H1 (cell line): ENCODE data around the gene CACNA1B. TPM values are rescaled to one million over a fixed set of nuclear protein-coding genes. Genes with fewer than 3 reads are reported as not detected.

ENCODE experiments used
- CTCF ChIA-PET: fragments of 300-600 bp; sonication (Branson Sonifier 250); formaldehyde crosslinking; loops from one replicate; lab custom pipeline; 2021; ENCODE audit not compliant: partially characterized antibody; lab: Charles Lee
- POLR2A ChIA-PET: fragments of 300-600 bp; sonication (Branson Sonifier 250); formaldehyde crosslinking; loops from one replicate; lab custom pipeline; 2021; ENCODE audit warnings: inconsistent platforms; ENCODE audit not compliant: partially characterized antibody; lab: Charles Lee
- DNase-seq, 2 experiments: peaks; one replicate each; pipeline versions ENCODE4 v3.0.0 to v3.0.0-alpha.2; 2010 to 2022; ENCODE audit warnings: low spot score in 2 of 2, low read depth in 1 of 2, mixed read lengths in 1 of 2
- FAIRE-seq: peaks from 2 replicates; lab custom pipeline; 2011; peaks lifted over from hg19 to GRCh38; lab: Jason Lieb, UNC
- H2AFZ ChIP-seq: 2 replicates; pipeline ENCODE4 v1.8.1; 2012; ENCODE audit warnings: low read length, inconsistent platforms
- H2AK5ac ChIP-seq: 2 replicates; pipeline ENCODE4 v1.6.1; 2013; ENCODE audit warnings: low read depth, low read length
- H2BK120ac ChIP-seq: replicated peaks from 2 replicates; pipeline ENCODE3; 2013; ENCODE audit warnings: low read depth, low read length, inconsistent platforms
- H2BK12ac ChIP-seq: 2 replicates; pipeline ENCODE4 v1.6.1; 2013; ENCODE audit warnings: low read depth, low read length
- H2BK15ac ChIP-seq: 2 replicates; pipeline ENCODE4 v1.6.1; 2013; ENCODE audit warnings: low read length
- H2BK20ac ChIP-seq: 2 replicates; pipeline ENCODE4 v1.6.1; 2013; ENCODE audit warnings: low read length
- H2BK5ac ChIP-seq: 2 replicates; pipeline ENCODE4 v1.6.1; 2013; ENCODE audit warnings: low read depth, low read length
- H3K14ac ChIP-seq: 2 replicates; pipeline ENCODE4 v1.6.1; 2013; ENCODE audit warnings: inconsistent platforms; ENCODE audit not compliant: insufficient read length
- H3K18ac ChIP-seq: 2 replicates; pipeline ENCODE4 v1.6.1; 2013; ENCODE audit warnings: low read length; ENCODE audit errors: extremely low read depth
- H3K23ac ChIP-seq: 2 replicates; pipeline ENCODE4 v1.6.1; 2013; ENCODE audit warnings: inconsistent platforms; ENCODE audit not compliant: insufficient read length
- H3K23me2 ChIP-seq: 2 replicates; pipeline ENCODE4 v1.6.1; 2013; ENCODE audit warnings: low read depth, low read length
- H3K27ac ChIP-seq: 2 replicates; pipeline ENCODE4 v1.6.1; 2011; ENCODE audit warnings: low read depth, low read length, inconsistent platforms
- H3K27me3 ChIP-seq, 4 experiments: replicated peaks in 1 of 4; 1 replicate in 1 of 4; 2 replicates in 3 of 4; pipeline versions ENCODE4 v1.6.1 to v1.8.1; 2011 to 2013; ENCODE audit warnings: low read length in 3 of 4, mild to moderate bottlenecking in 3 of 4, inconsistent platforms in 2 of 4, mixed read lengths in 2 of 4, moderate library complexity in 1 of 4; ENCODE audit not compliant: control insufficient read depth in 3 of 4, insufficient read depth in 3 of 4; ENCODE audit errors: extremely low read depth in 1 of 4
- H3K36me3 ChIP-seq, 4 experiments: 2 replicates each; pipeline versions ENCODE4 v1.6.1 to v1.8.1; 2011 to 2013; ENCODE audit warnings: mild to moderate bottlenecking in 4 of 4, low read length in 3 of 4, moderate library complexity in 2 of 4, control low read depth in 1 of 4, inconsistent platforms in 1 of 4; ENCODE audit not compliant: insufficient read depth in 4 of 4, control insufficient read depth in 2 of 4
- H3K4ac ChIP-seq: replicated peaks from 2 replicates; pipeline ENCODE3; 2013; ENCODE audit warnings: low read length, low read depth, mixed read lengths, inconsistent platforms; ENCODE audit not compliant: insufficient read length
- H3K4me1 ChIP-seq, 4 experiments: replicated peaks in 1 of 4; 1 replicate in 1 of 4; 2 replicates in 3 of 4; pipeline versions ENCODE4 v1.6.1 to v1.8.1; 2011 to 2013; ENCODE audit warnings: low read length in 3 of 4, inconsistent platforms in 2 of 4, mixed read lengths in 1 of 4; ENCODE audit not compliant: insufficient read depth in 4 of 4, control insufficient read depth in 3 of 4
- H3K4me2 ChIP-seq, 2 experiments: 2 replicates each; pipeline versions ENCODE4 v1.6.1 to v1.8.1; 2011 to 2013; ENCODE audit warnings: low read depth in 2 of 2, low read length in 2 of 2, control low read depth in 1 of 2, inconsistent platforms in 1 of 2, mild to moderate bottlenecking in 1 of 2; ENCODE audit not compliant: insufficient read depth in 1 of 2
- H3K4me3 ChIP-seq, 4 experiments: fragments of 200-600, 300-600 bp in 1 of 4; sonication (generic), shearing (Covaris generic), sonication (Bioruptor Twin) in 1 of 4; 2 replicates each; pipeline versions ENCODE4 v1.5.1 to v1.8.1; 2011 to 2016; ENCODE audit warnings: low read length in 4 of 4, low read depth in 3 of 4, control low read depth in 2 of 4, inconsistent platforms in 2 of 4, mild to moderate bottlenecking in 2 of 4, mixed read lengths in 1 of 4, moderate library complexity in 1 of 4; ENCODE audit not compliant: insufficient read depth in 2 of 4; ENCODE audit errors: extremely low read depth in 1 of 4
- H3K56ac ChIP-seq: replicated peaks from 2 replicates; pipeline ENCODE3; 2013; ENCODE audit warnings: low read depth, mild to moderate bottlenecking, mixed read lengths, low read length, inconsistent platforms; ENCODE audit not compliant: insufficient read length
- H3K79me1 ChIP-seq: 2 replicates; pipeline ENCODE4 v1.6.1; 2013; ENCODE audit warnings: low read depth, low read length, control low read depth
- H3K79me2 ChIP-seq, 2 experiments: 2 replicates each; pipeline versions ENCODE4 v1.6.1 to v1.8.1; 2012 to 2013; ENCODE audit warnings: low read length in 2 of 2, mild to moderate bottlenecking in 2 of 2, inconsistent platforms in 1 of 2; ENCODE audit not compliant: insufficient read depth in 2 of 2, control insufficient read depth in 1 of 2
- H3K9ac ChIP-seq, 4 experiments: replicated peaks in 1 of 4; 1 replicate in 1 of 4; 2 replicates in 3 of 4; pipeline versions ENCODE4 v1.6.1 to v1.8.1; 2011 to 2013; ENCODE audit warnings: low read depth in 3 of 4, low read length in 3 of 4, control low read depth in 2 of 4, mild to moderate bottlenecking in 2 of 4, moderate library complexity in 2 of 4, inconsistent platforms in 1 of 4; ENCODE audit errors: extremely low read depth in 1 of 4
- H3K9me3 ChIP-seq, 2 experiments: 2 replicates each; pipeline versions ENCODE4 v1.6.1 to v1.8.1; 2012 to 2013; ENCODE audit warnings: mild to moderate bottlenecking in 2 of 2, moderate library complexity in 2 of 2, control low read depth in 1 of 2, inconsistent platforms in 1 of 2, low read depth in 1 of 2, low read length in 1 of 2, mixed read lengths in 1 of 2; ENCODE audit not compliant: insufficient read depth in 2 of 2
- H4K20me1 ChIP-seq, 2 experiments: replicated peaks in 1 of 2; 2 replicates each; pipeline versions ENCODE3 to v1.8.1; 2011 to 2013; ENCODE audit warnings: inconsistent platforms in 2 of 2, low read length in 2 of 2, mild to moderate bottlenecking in 1 of 2; ENCODE audit not compliant: insufficient read depth in 2 of 2, control insufficient read depth in 1 of 2
- H4K5ac ChIP-seq: 2 replicates; pipeline ENCODE4 v1.6.1; 2013; ENCODE audit warnings: low read length, low read depth, mixed read lengths, inconsistent platforms; ENCODE audit not compliant: insufficient read length
- H4K8ac ChIP-seq: 2 replicates; pipeline ENCODE4 v1.8.0; 2013; ENCODE audit warnings: mild to moderate bottlenecking, moderate library complexity, low read length, inconsistent platforms; ENCODE audit not compliant: insufficient read depth; ENCODE audit errors: extremely low read depth
- H4K91ac ChIP-seq: replicated peaks from 2 replicates; pipeline ENCODE3; 2013; ENCODE audit warnings: low read length, mixed read lengths, inconsistent platforms; ENCODE audit not compliant: insufficient read length
- POLR2AphosphoS5 ChIP-seq: IDR thresholded peaks from 2 replicates; pipeline ENCODE4 v1.6.1; 2011; ENCODE audit warnings: low read depth, low read length
- SIX5 ChIP-seq: IDR thresholded peaks from 2 replicates; pipeline ENCODE4 v1.6.1; 2011; ENCODE audit warnings: mild to moderate bottlenecking, low read depth, low read length
- SP1 ChIP-seq: IDR thresholded peaks from 2 replicates; pipeline ENCODE4 v1.6.1; 2011; ENCODE audit warnings: low read depth, low read length
- WGBS, 2 experiments: shearing (Covaris generic) in 1 of 2; methylation state at CpG; one replicate each; pipeline versions ENCODE4 v1.1.6 to v1.1.7; 2013 to 2015; ENCODE audit warnings: low lambda C conversion rate in 2 of 2, mixed read lengths in 2 of 2, inconsistent platforms in 1 of 2, low coverage in 1 of 2, missing lambda C conversion rate in 1 of 2; ENCODE audit not compliant: insufficient replicate concordance in 2 of 2, insufficient coverage in 1 of 2, insufficient read length in 1 of 2; ENCODE audit errors: extremely low coverage in 1 of 2, missing lambda C conversion rate in 1 of 2; 5-methylcytosine and 5-hydroxymethylcytosine counted together
- polyA plus RNA-seq, 7 experiments: library from polyadenylated mRNA; depleted of rRNA in 3 of 7; stranded (reverse) in 5 of 7; unstranded in 2 of 7; fragments of >200 nt in 5 of 7; fragments of 200-250 nt in 2 of 7; gene quantifications; 1 replicate in 5 of 7; 2 replicates in 1 of 7; 4 replicates in 1 of 7; pipeline versions ENCODE4 v1.2.1 to v1.2.3, GENCODE V29; 2011 to 2013; ENCODE audit warnings: missing spikeins in 2 of 7, mixed read lengths in 2 of 7
- total RNA-seq: library from RNA; stranded (reverse); fragmentation: NEBNext Ultra II Directional; extraction: Animal tissue kit (Norgen Biotek cat#: 25700); gene quantifications from 2 replicates; pipeline ENCODE4 v1.2.1, GENCODE V29; 2021
- TF ChIP-seq, protein P1 (sequence below), 3 experiments: IDR thresholded peaks; 1 replicate in 2 of 3; 2 replicates in 1 of 3; pipeline versions ENCODE4 v1.5.1 to v1.6.1; 2011; ENCODE audit warnings: low read length in 3 of 3, mild to moderate bottlenecking in 3 of 3, inconsistent platforms in 2 of 3, low read depth in 1 of 3, moderate library complexity in 1 of 3; ENCODE audit not compliant: insufficient read depth in 1 of 3; ENCODE audit errors: control extremely low read depth in 1 of 3
- TF ChIP-seq, protein P2 (sequence below): IDR thresholded peaks from 2 replicates; pipeline ENCODE4 v1.6.1; 2012; ENCODE audit warnings: inconsistent platforms

Gene CACNA1B
- total and polyA plus RNA-seq, 2 of the 8 experiments (the other 6 are each of a cell fraction or from before 2014, with no cell fraction given): 1.5 to 5.7 TPM

DNA sequence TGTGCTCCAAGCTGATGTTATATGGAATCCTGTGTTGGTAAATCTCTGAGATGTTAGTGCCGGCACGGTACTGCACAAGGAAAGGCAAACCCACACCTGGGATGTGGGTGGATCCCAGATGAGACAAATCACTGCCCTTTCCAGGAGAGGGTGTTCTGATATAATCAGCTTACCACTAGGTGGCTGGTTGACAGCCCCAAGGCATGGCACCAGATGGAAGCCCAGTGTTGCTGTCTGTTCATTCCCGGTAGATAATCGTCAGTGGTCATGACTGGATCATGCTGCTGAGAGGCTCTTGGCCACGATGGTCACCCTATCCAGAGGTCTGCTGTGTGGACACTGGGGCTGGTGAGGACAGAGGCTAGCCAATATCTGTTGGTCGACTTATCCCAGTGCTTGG lies 184.0 kb downstream of the CACNA1B start:
- Histone ChIP-seq H3K4ac (no peak overlapping the region), H3K23me2 (no peaks in the 10 kb centered on the region), H2BK5ac (no peak overlapping the region), H3K79me2 (no peaks in the 10 kb centered on the region), H3K18ac (no peak overlapping the region), H3K23ac (no peak overlapping the region), H2BK12ac (no peak overlapping the region), H3K27ac (no peak overlapping the region), H4K20me1 (no peaks in the 10 kb centered on the region), H3K27me3 (no peaks in the 10 kb centered on the region), H2AK5ac (no peak overlapping the region), H3K14ac (no peak overlapping the region), H3K56ac (no peak overlapping the region), H3K4me2 (no peak overlapping the region), H3K9me3 (peaks cover 48 to 85% of the 10 kb centered on the region in 2 experiments), H3K36me3 (peaks cover 0 to 10% (median 2%) of the 10 kb centered on the region in 4 experiments; a peak in 3 of 8 replicates), H3K9ac (no peak overlapping the region), H4K8ac (no peak overlapping the region), H3K4me3 (no peak overlapping the region; a peak in 1 of 8 replicates), H2BK120ac (no peak overlapping the region), H2AFZ (no peak overlapping the region), H2BK15ac (no peak overlapping the region), H2BK20ac (no peak overlapping the region), H3K79me1 (no peaks in the 10 kb centered on the region), H4K91ac (no peak overlapping the region), H3K4me1 (no peaks in the 10 kb centered on the region; a peak in 1 of 7 replicates)
- ChIA-PET POLR2A (no interaction called here), CTCF (interaction anchor here (1.0 to 1.9 kb wide), 2 partner anchors 11 to 44 kb away, joined by 3 to 4 read pairs; no protein-coding TSS in a partner anchor)
- FAIRE-seq (no peak), DNase-seq (no peak)
- WGBS, 2 experiments: 89% methylated on average over 6 of the region's 6 CpGs; no CpG with 5 or more reads in 1 of the 2 experiments
- TF ChIP-seq, protein P1, sequence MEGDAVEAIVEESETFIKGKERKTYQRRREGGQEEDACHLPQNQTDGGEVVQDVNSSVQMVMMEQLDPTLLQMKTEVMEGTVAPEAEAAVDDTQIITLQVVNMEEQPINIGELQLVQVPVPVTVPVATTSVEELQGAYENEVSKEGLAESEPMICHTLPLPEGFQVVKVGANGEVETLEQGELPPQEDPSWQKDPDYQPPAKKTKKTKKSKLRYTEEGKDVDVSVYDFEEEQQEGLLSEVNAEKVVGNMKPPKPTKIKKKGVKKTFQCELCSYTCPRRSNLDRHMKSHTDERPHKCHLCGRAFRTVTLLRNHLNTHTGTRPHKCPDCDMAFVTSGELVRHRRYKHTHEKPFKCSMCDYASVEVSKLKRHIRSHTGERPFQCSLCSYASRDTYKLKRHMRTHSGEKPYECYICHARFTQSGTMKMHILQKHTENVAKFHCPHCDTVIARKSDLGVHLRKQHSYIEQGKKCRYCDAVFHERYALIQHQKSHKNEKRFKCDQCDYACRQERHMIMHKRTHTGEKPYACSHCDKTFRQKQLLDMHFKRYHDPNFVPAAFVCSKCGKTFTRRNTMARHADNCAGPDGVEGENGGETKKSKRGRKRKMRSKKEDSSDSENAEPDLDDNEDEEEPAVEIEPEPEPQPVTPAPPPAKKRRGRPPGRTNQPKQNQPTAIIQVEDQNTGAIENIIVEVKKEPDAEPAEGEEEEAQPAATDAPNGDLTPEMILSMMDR (IDR thresholded peaks at IDR 0.05; ENCODE audit: control extremely low read depth in 1 of 3, insufficient read depth in 1 of 3, low read depth in 1 of 3, low read length in 3 of 3): peak; percentile 7 to 28 (median 14); a peak in 2 of 4 replicates
- TF ChIP-seq, protein P2, sequence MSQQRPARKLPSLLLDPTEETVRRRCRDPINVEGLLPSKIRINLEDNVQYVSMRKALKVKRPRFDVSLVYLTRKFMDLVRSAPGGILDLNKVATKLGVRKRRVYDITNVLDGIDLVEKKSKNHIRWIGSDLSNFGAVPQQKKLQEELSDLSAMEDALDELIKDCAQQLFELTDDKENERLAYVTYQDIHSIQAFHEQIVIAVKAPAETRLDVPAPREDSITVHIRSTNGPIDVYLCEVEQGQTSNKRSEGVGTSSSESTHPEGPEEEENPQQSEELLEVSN: no peak
- TF ChIP-seq SP1 (no peak), SIX5 (no peak), POLR2AphosphoS5 (no peak)
- TF ChIP-seq, all 59 proteins: peak for 1
- no peak overlapping the region for H4K5ac ChIP-seq
